SJSA1 (cell line): ENCODE data around the gene MST1. TPM values are rescaled to one million over a fixed set of nuclear protein-coding genes. Genes with fewer than 3 reads are reported as not detected.
A peak's percentile ranks its signal among the peaks of the same experiment; 100 is the strongest.
"Not testable (repeated sequence)": the region's sequence is repeated elsewhere in the genome, so short reads cannot be mapped to it uniquely, and the experiment has no call there.

Source experiments
- DNase-seq, 2 experiments: peaks; one replicate each; pipeline ENCODE4 v3.0.0-alpha.2; 2015 to 2020; ENCODE audit warnings: low spot score in 2 of 2, low read depth in 1 of 2
- H3K27ac ChIP-seq: fragments of 250-450 bp; sonication (Bioruptor Pico); 2 replicates; pipeline ENCODE4 v1.5.1; 2020; ENCODE audit warnings: mild to moderate bottlenecking, moderate library complexity
- H3K27me3 ChIP-seq: fragments of 250-450 bp; sonication (Bioruptor Pico); replicated peaks from 2 replicates; pipeline ENCODE4 v1.5.1; 2020; ENCODE audit warnings: mild to moderate bottlenecking, moderate library complexity
- H3K36me3 ChIP-seq: fragments of 250-450 bp; sonication (Bioruptor Pico); 2 replicates; pipeline ENCODE4 v1.5.1; 2020; ENCODE audit warnings: mild to moderate bottlenecking
- H3K4me1 ChIP-seq: fragments of 250-450 bp; sonication (Bioruptor Pico); replicated peaks from 2 replicates; pipeline ENCODE4 v1.6.1; 2021; ENCODE audit warnings: mild to moderate bottlenecking
- H3K4me3 ChIP-seq: fragments of 250-450 bp; sonication (Bioruptor Pico); 2 replicates; pipeline ENCODE4 v1.5.1; 2020; ENCODE audit warnings: mild to moderate bottlenecking
- H3K9me3 ChIP-seq: fragments of 250-450 bp; sonication (Bioruptor Pico); replicated peaks from 2 replicates; pipeline ENCODE4 v1.5.1; 2020; ENCODE audit warnings: mild to moderate bottlenecking
- total RNA-seq: library from RNA; depleted of rRNA; stranded (reverse); fragments of >200 nt; shearing (Covaris generic); gene quantifications from 2 replicates; pipeline ENCODE4 v1.2.3, GENCODE V29; 2014

MST1 gene
- total RNA-seq, 1 experiment from 2014 or later: 0.50 TPM

DNA sequence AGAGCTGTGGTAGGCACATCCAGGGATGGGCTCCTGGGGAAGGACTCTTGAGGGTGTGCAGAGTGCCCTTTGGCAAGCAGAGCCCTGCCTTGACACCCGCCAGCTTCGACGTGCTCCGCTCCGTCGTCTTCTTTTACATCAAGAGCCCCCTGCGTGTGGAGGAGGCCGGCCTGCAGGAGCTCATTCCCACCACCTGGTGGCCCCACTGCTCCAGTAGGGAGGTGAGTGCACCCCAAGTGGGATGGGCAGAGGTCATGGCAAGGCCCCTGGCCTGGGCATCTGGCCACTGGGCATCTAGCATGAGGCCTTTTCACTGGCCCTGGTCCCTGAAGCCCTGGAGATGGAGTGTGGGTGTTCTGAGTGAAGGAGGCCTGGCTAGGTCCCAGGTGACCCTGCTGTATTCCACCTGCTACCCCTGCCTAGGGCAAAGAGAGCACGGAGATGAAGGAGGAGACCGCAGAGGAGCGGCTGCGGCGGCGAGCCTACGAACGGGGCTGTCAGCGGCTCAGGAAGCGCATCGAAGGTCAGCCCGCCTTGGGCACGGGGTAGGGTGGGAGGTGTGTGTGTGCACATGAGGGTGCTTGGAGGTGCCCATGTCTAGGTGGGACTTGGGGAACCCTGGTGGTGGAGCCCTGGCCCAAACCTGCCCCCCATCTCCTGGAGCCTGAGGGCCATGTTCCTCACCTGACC lies 12.3 kb upstream of the MST1 start:
- DNase-seq: no peak
- no peaks in the 10 kb centered on the region for H3K9me3 ChIP-seq
- H3K4me3 ChIP-seq: no peak overlapping the region
- H3K27me3 ChIP-seq: no peaks in the 10 kb centered on the region
- peaks cover 11% of the 10 kb centered on the region for H3K36me3 ChIP-seq
- no peak overlapping the region for H3K27ac ChIP-seq
- H3K4me1 ChIP-seq: no peaks in the 10 kb centered on the region

DNA sequence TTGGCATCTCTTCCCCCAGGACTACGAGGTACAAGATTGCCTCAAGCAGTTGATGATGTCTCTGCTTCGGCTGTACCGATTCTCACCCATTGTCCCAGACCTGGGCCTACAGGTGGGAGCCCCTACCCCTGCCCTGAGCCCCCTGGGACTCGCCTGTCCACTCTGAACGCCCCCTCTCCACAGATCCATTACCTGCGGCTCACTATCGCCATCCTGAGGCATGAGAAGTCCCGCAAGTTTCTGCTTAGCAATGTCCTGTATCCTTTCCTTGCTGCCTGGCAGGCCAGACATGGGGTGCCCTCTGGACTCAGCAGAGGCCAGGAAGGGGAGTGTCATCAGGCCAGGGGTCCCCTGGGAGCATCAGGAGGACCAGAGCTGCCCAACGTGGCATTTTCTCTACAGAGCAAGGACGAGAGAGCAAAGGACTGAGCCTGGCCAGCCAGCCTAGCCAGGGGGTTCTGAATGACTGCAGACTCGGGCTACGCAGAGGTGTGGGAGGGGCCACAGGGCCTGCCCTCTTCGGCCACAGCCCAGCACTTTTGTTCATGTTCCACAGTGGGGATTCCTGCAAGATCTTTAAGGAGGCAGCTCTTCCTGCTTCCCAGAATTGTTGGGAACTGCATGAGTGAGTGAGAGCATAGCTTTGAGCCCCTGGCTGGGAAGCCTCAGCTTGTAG lies 11.3 kb upstream of the MST1 start:
- Histone ChIP-seq H3K27ac (no peak overlapping the region), H3K9me3 (no peaks in the 10 kb centered on the region), H3K4me3 (no peak overlapping the region), H3K27me3 (no peaks in the 10 kb centered on the region), H3K36me3 (peaks cover 11% of the 10 kb centered on the region), H3K4me1 (no peaks in the 10 kb centered on the region)
- no peak for DNase-seq

DNA sequence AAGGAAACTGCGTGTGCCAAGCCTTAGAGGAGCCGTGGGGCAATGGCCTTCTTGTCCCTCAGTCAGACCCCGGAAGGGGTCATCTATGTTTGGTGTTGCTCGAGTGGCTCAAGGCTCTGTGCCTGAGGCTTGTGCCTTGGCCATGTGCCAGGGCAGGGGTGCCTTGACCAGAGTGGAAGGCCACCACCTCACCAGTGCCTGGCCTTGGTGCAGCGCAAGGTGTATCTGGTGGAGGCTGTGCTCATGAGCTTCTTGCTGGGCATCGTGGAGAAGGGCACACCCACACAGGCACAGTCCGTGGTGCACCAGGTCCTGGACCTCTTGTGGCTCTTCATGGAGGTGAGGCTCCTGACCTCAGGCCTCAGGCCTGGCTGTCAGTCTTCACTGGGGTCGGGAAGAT lies 10.7 kb upstream of the MST1 start:
- H3K9me3 ChIP-seq: no peaks in the 10 kb centered on the region
- H3K27me3 ChIP-seq: no peaks in the 10 kb centered on the region
- no peaks in the 10 kb centered on the region for H3K4me1 ChIP-seq
- H3K4me3 ChIP-seq: no peak overlapping the region
- peaks cover 11% of the 10 kb centered on the region for H3K36me3 ChIP-seq
- H3K27ac ChIP-seq: no peak overlapping the region
- DNase-seq: no peak

DNA sequence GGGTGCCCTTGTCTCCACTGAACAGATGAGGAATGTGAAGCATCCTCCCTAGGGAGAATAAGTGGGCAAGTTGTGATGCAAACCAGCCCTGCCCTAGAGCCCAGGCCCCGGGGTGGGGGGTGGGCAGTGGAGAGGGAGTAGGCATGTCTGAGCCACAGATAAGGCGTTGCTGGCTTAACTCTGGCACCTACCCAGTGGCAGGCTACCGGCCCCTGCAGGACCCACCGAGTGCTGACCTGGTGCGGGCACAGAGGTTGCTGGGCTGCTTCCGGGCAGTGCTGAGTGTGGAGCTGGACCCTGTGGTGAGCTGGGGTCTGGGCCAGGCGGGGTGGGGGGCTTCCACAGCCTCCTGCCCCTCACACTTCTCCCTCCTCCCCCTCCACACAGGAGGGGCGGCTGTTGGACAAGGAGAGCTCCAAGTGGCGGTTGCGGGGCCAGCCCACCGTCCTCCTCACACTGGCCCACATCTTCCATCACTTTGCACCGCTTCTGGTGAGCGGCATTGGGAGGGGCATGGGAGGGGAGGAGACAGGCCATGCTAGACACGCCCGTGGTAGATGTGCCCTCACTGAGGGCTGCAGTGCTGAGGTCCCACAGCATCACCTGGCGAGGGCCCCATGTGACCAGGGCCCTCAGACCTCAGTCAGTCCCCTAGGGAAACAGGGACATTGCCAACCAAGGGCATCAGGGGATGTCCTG lies 10.2 kb upstream of the MST1 start:
- Histone ChIP-seq H3K4me1 (no peaks in the 10 kb centered on the region), H3K36me3 (peaks cover 11% of the 10 kb centered on the region), H3K4me3 (no peak overlapping the region), H3K27me3 (no peaks in the 10 kb centered on the region), H3K9me3 (no peaks in the 10 kb centered on the region), H3K27ac (no peak overlapping the region)
- no peak for DNase-seq

DNA sequence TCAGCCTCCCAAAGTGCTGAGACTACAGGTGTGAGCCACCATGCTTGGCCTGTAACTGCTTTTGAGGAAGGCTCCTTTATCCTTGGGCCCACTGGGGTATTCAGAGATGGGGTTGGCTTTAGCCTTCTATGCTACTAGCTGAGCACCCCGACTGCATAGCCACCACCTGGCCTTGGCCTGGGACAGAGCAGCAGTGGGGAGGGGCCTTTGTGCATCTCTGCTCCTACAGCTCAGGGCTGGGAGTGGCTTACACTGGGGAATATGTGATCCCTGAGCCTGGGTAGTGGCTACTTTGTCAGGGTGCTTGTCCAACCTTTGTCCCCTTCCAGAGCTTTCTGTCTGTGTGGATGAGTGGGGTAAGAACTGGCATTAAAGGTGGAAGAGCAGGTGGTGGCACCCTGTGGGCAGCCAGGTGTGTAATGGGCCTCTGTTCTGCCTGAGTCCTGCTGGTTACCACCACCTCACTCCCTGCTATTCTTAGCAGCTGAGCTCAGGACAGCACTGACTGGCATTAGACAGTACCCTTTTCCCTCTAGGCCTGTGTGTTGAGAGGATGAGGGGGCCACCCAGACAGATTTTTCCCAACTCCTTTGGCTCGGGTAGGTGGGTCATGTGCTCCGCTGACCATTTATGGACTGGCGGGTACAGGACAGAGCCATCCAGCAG lies 6.2 kb upstream of the MST1 start:
- H3K27me3 ChIP-seq, DNase-seq, H3K27ac ChIP-seq, H3K4me1 ChIP-seq, H3K4me3 ChIP-seq, H3K36me3 ChIP-seq, H3K9me3 ChIP-seq: not testable (repeated sequence)

DNA sequence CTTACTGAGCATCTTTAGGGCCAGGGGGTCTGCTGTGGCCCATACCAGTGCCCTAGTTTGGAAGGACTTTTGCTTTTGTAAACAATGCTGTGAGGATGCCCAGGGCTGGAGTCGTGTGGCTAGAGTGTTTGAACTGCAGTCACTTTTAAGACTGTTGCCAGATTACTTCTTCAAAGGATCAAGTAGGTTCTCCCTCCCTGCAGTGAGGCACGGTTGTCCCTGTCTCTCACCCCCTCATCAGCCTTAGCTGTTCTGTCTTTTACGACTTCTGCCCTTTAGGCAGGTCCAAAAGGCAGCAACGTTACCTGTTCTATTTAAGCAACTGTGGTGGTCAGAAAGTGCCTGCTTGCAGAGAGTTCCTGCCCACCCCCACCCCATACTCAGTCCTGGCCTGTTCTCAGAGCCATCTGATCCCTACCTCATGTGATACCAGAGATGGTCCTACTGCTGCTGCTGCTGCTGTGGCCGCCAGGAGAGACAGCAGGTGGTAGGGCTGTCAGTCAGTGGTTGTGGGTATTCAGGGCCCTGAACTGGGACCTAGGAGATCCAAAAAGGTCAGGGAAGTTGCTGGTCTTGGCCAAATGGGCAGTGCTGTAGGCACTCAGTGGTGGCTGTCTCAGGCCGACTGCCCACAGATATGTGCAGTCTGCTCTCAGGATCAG lies 5.3 kb upstream of the MST1 start:
- not testable (repeated sequence) for H3K4me1 ChIP-seq, H3K36me3 ChIP-seq, DNase-seq, H3K27ac ChIP-seq, H3K4me3 ChIP-seq, H3K27me3 ChIP-seq, H3K9me3 ChIP-seq

DNA sequence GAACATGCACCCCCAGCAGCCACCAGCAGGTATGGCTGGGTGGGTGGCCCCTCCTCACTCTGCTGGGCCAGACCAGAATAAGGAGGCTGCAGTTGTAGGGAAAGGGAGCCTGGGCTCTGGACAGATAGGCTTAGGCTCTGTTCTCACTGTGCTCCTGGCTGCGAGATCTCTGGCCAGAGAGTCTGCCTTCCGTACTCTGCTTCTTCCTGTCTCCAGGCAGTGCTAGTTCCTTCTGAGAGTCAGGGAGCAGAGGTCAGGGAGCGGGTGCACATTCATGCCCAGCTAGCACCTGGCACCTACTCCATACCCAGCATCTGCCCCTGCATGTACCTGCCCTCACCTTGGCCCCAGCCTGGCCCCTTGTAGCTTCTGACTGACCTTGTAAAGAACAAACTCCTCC lies 2.2 kb upstream of the MST1 start:
- not testable (repeated sequence) for H3K4me3 ChIP-seq, DNase-seq, H3K27ac ChIP-seq, H3K4me1 ChIP-seq, H3K36me3 ChIP-seq, H3K9me3 ChIP-seq, H3K27me3 ChIP-seq

DNA sequence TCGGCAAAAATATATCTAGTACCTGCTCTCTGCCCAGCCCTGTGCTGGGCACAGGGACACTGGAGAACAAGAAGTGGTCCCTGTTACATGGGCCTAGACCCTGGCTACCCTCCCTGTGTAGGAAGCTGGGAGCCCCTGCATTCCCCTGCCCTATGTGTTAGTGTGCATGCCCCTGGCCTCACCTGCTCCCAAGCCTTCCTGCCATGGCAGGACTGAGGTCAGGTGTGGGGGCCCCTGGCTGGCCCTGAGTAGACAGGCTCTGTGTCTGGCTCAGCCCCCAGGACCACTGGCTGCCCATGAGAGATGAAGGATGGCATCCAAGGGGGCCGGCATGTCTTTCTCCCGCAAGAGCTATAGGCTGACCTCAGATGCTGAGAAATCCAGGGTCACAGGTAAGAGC lies 1.6 kb upstream of the MST1 start:
- not testable (repeated sequence) for H3K4me1 ChIP-seq, H3K4me3 ChIP-seq, H3K9me3 ChIP-seq, H3K27ac ChIP-seq, H3K27me3 ChIP-seq, H3K36me3 ChIP-seq, DNase-seq

DNA sequence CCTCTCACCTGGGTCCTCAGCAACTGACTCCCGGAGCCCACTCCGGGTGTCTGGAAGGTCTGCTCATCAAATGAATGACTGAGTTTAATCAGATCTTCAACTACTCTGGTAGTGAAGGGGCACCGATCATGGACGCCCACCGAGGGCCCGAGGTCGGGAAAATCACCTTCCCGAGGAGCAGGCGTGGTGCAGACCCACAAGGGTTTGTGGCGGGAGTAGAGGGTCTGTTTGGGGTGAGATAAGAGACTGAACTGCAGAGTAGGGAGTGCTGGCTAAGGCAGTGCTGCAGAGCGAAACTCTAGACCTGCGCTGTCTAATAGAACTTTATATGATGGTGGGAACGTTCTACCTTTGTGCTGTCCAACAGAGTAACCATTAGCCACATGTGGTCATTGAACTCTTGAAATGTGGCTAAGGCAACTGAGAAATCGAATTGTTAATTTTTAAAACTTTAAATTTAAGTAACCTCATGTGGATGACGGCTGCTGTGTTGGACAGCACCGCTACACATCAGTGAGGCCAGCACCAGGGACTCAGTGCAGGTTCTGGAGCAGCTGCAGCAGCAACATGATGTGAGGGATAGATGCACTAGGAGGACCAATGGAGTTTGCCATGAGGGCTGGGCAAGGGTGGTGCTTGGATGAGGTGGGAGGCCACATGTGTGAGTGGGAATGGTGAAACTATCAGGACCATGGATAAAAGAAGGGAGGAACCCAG lies 792 bp upstream of the MST1 start:
- peak overlapping the region; percentile 55 for H3K4me3 ChIP-seq
- not testable (repeated sequence) for H3K27ac ChIP-seq, H3K9me3 ChIP-seq, DNase-seq, H3K36me3 ChIP-seq, H3K27me3 ChIP-seq, H3K4me1 ChIP-seq

DNA sequence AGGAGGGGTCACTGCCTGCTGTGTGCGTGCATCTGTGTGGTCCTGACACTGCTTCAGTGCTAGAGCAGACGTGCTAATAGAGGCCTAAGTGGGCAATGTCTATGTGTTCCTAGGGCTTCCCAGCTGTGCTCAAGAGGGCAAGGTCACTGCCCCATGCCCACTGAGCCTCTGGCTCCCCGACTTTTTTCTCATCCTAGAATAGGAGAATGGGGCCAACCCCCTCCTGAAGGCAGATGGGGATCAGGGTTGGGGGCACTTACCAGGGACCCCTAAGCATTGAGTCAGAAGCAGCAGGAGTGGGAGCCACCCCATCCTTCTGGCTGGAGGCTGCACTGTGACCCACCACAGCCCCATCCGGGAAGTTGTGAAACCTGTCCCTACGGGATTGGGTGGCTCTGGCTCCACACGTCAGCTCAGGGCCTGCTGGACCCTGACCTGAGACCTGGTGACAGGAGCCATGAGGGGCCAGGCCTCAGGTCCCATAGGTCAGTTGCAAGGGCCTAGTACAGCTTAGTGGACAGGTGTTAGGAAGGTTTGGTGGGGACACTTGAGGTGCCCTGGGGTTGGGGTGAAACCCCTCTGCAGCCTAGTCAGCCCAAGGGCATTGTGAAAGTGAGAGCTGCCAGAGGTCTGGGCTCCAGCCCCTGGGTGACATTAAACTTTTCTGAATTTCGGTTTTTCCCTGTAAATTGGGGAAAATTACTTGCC lies 782 bp downstream of the MST1 start:
- not testable (repeated sequence) for H3K4me3 ChIP-seq, H3K36me3 ChIP-seq, H3K27me3 ChIP-seq, H3K4me1 ChIP-seq, H3K27ac ChIP-seq, H3K9me3 ChIP-seq, DNase-seq

DNA sequence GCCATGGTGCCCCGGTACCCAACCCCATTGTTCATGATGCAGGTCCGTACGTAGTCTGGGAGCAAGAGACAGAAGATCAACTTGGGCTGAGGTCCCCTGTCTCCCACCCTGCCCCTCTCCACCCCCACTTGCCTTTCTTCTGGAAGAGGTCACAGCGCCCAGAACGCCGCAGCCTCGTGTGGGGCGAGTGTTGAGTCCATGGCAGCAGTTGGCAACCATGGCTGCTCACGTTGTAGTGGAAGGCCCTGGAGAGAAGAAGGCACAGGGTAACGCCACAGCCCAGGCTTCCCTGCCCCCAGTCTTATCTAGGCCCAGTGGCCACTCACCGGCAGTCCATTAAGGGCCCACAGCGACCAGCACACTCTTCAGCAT lies 1.9 kb downstream of the MST1 start:
- not testable (repeated sequence) for H3K27ac ChIP-seq, DNase-seq, H3K4me1 ChIP-seq, H3K4me3 ChIP-seq, H3K27me3 ChIP-seq, H3K9me3 ChIP-seq
- H3K36me3 ChIP-seq: peaks cover 14% of the 10 kb centered on the region

DNA sequence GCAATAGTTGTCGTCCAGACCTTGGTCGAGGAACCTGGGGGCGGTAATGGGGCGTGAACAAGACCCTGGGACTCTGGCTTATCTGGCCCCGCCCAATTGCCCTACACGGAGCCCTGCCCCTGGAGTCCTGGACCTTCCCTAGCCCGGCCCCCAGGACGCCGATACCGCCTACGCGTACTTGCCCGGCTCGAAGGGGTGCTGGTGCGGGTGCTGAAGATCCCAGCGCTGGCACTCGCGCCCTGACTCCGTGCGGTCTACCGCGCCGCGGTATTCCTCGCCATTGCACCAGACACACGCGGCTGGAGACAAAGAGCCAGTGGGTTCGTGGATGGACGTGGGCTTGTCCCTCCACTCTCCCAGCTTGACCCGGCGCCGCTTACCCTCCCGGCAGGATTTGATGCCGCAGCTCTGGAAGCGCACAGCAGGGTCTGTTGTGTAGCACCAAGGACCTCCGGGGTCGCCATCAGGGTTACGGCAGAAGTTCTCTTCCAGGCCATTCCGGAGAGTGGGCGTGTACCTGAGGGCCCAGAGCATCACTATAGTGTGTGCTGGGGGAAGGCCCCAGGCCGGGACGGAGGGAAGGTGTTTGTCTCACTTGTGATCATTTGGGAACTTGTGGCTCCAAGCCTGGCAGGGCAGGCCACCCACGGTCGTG lies 2.4 kb downstream of the MST1 start:
- H3K36me3 ChIP-seq: peaks cover 19% of the 10 kb centered on the region
- not testable (repeated sequence) for H3K4me1 ChIP-seq, H3K9me3 ChIP-seq, H3K4me3 ChIP-seq, DNase-seq, H3K27me3 ChIP-seq, H3K27ac ChIP-seq
